Activated CD4-positive, alpha-beta T cell treated with anti-CD3 and anti-CD28 coated beads, Interleukin-2, Interleukin-6, amounts not matched to agents 100 ng/mL and 50 ng/mL, durations not matched to agents 16 hours and 8 hours (primary cell): ENCODE measurements around the gene CRYBA1.
"Not testable (repeated sequence)": the region's sequence is repeated elsewhere in the genome, so short reads cannot be mapped to it uniquely, and the experiment has no call there.

Source experiments
- DNase-seq: peaks from one replicate; pipeline ENCODE4 v3.0.0-alpha.2; 2020

The CRYBA1 gene

GRCh38 chr17:29246628-29247027 lies at the start of gene CRYBA1:
CRYBA1 (plus strand) TSS chr17:29246859; CDS start chr17:29246864, 5 bp downstream.
- DNase-seq, result no peak

- no peak for DNase-seq
Observed at GRCh38 chr17:29197516-29198272, 49.0 kb upstream of the CRYBA1 start.

GRCh38 chr17:29204068-29204804 lies 42.4 kb upstream of the CRYBA1 start:
- not testable (repeated sequence) for DNase-seq

GRCh38 chr17:29205047-29205446 lies 41.6 kb upstream of the CRYBA1 start:
- DNase-seq, result no peak

- DNase-seq, result no peak
Observed at GRCh38 chr17:29207975-29208374, 38.7 kb upstream of the CRYBA1 start.

GRCh38 chr17:29209073-29209472 lies 37.6 kb upstream of the CRYBA1 start:
- DNase-seq, result no peak

GRCh38 chr17:29210879-29211278 lies 35.8 kb upstream of the CRYBA1 start:
- no peak for DNase-seq

GRCh38 chr17:29212094-29212631 lies 34.5 kb upstream of the CRYBA1 start:
- DNase-seq, result no peak

- no peak for DNase-seq
Observed at GRCh38 chr17:29212681-29213121, 34.0 kb upstream of the CRYBA1 start.

GRCh38 chr17:29214215-29215146 lies 32.2 kb upstream of the CRYBA1 start:
- no peak for DNase-seq

GRCh38 chr17:29215174-29215573 lies 31.5 kb upstream of the CRYBA1 start:
- no peak for DNase-seq

- DNase-seq, result no peak
Observed at GRCh38 chr17:29215717-29216116, 30.9 kb upstream of the CRYBA1 start.

GRCh38 chr17:29216181-29216580 lies 30.5 kb upstream of the CRYBA1 start:
- DNase-seq, result no peak

GRCh38 chr17:29216856-29217255 lies 29.8 kb upstream of the CRYBA1 start:
- no peak for DNase-seq

- peak; percentile 79 for DNase-seq
Observed at GRCh38 chr17:29219378-29220047, 27.1 kb upstream of the CRYBA1 start.

- DNase-seq, result not testable (repeated sequence)
Observed at GRCh38 chr17:29221338-29221737, 25.3 kb upstream of the CRYBA1 start.

GRCh38 chr17:29225396-29225795 lies 21.3 kb upstream of the CRYBA1 start:
- DNase-seq, result no peak

- no peak for DNase-seq
Observed at GRCh38 chr17:29233301-29233700, 13.4 kb upstream of the CRYBA1 start.

GRCh38 chr17:29234972-29235371 lies 11.7 kb upstream of the CRYBA1 start:
- DNase-seq, result not testable (repeated sequence)

GRCh38 chr17:29235904-29236303 lies 10.8 kb upstream of the CRYBA1 start:
- no peak for DNase-seq

GRCh38 chr17:29237476-29238132 lies 9.1 kb upstream of the CRYBA1 start:
- DNase-seq, result no peak
